PFSK-1 (cell line): ENCODE results near the gene ZDHHC14.

Experiments used
- FOXP2 ChIP-seq: optimal IDR thresholded peaks from 2 replicates; pipeline ENCODE3; 2011; ENCODE audit warnings: borderline replicate concordance, control low read depth, inconsistent platforms; ENCODE audit not compliant: insufficient read depth; ENCODE audit errors: extremely low read length, extremely low read depth
- POLR2AphosphoS5 ChIP-seq: IDR thresholded peaks from 2 replicates; pipeline ENCODE4 v1.6.1; 2012; ENCODE audit warnings: low read depth, mild to moderate bottlenecking, control low read depth, low read length, moderate library complexity
- SIN3A ChIP-seq: IDR thresholded peaks from 2 replicates; pipeline ENCODE4 v1.6.1; 2012; ENCODE audit warnings: mild to moderate bottlenecking, low read length, moderate library complexity, borderline replicate concordance; ENCODE audit not compliant: insufficient read depth
- TAF1 ChIP-seq: IDR thresholded peaks from 2 replicates; pipeline ENCODE4 v1.6.1; 2012; ENCODE audit warnings: low read length, control low read depth, borderline replicate concordance; ENCODE audit not compliant: insufficient read depth
- TF ChIP-seq, protein P1 (sequence below), 2 experiments: IDR thresholded peaks; 2 replicates each; pipeline versions ENCODE4 v1.6.1 to v1.8.0; 2011 to 2012; ENCODE audit warnings: low read depth in 2 of 2, low read length in 2 of 2, control low read depth in 1 of 2, inconsistent platforms in 1 of 2, mild to moderate bottlenecking in 1 of 2, moderate library complexity in 1 of 2; ENCODE audit not compliant: insufficient read depth in 1 of 2

Gene ZDHHC14

GRCh38 chr6:157522472-157522871 is 141.5 kb downstream of the ZDHHC14 start:
- TF ChIP-seq, protein P1, sequence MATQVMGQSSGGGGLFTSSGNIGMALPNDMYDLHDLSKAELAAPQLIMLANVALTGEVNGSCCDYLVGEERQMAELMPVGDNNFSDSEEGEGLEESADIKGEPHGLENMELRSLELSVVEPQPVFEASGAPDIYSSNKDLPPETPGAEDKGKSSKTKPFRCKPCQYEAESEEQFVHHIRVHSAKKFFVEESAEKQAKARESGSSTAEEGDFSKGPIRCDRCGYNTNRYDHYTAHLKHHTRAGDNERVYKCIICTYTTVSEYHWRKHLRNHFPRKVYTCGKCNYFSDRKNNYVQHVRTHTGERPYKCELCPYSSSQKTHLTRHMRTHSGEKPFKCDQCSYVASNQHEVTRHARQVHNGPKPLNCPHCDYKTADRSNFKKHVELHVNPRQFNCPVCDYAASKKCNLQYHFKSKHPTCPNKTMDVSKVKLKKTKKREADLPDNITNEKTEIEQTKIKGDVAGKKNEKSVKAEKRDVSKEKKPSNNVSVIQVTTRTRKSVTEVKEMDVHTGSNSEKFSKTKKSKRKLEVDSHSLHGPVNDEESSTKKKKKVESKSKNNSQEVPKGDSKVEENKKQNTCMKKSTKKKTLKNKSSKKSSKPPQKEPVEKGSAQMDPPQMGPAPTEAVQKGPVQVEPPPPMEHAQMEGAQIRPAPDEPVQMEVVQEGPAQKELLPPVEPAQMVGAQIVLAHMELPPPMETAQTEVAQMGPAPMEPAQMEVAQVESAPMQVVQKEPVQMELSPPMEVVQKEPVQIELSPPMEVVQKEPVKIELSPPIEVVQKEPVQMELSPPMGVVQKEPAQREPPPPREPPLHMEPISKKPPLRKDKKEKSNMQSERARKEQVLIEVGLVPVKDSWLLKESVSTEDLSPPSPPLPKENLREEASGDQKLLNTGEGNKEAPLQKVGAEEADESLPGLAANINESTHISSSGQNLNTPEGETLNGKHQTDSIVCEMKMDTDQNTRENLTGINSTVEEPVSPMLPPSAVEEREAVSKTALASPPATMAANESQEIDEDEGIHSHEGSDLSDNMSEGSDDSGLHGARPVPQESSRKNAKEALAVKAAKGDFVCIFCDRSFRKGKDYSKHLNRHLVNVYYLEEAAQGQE (IDR thresholded peaks at IDR 0.05; ENCODE audit: insufficient read depth in 1 of 2, low read depth in 2 of 2, low read length in 2 of 2) = no peak
- TF ChIP-seq TAF1 (no peak), POLR2AphosphoS5 (no peak), SIN3A (no peak), FOXP2 (no peak)

- TF ChIP-seq SIN3A = no peak
- no peak for TF ChIP-seq FOXP2
- TF ChIP-seq POLR2AphosphoS5 = no peak
- TF ChIP-seq TAF1 = no peak
- TF ChIP-seq, protein P1 (IDR thresholded peaks at IDR 0.05; ENCODE audit: insufficient read depth in 1 of 2, low read depth in 2 of 2, low read length in 2 of 2) = no peak
These were observed 143.7 kb downstream of the ZDHHC14 start for GRCh38 chr6:157524735-157525134.

DNA sequence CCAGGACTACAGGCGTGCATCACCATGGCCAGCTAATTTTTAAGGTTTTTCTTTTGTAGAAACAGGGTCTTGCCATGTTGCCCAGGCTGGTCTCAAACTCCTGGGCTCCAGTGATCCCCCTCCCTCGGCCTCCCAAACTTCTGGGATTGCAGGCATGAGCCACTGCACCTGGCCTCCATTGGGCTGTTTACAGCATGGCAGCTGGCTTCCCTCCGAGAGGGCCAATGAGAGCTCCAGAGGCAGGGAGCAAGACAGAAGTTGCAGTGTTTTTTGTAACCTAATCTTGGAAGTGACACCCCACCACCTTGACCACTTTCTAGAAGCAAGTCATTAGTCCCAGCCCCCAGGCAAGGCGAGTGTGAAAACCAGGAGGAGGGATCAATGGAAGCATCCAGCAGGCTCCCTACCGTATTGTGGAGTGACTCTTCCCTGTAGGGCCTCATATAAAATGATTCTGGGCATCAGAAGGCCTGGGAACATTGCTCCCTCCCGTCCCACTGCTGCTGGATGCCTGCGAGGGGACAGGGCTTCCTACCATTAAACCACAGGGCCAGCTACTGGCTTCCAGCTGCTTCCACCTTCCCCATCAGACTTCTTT is 144.4 kb downstream of the ZDHHC14 start:
- no peak for TF ChIP-seq SIN3A
- no peak for TF ChIP-seq TAF1
- no peak for TF ChIP-seq FOXP2
- TF ChIP-seq, protein P1 (IDR thresholded peaks at IDR 0.05; ENCODE audit: insufficient read depth in 1 of 2, low read depth in 2 of 2, low read length in 2 of 2) = no peak
- no peak for TF ChIP-seq POLR2AphosphoS5

DNA sequence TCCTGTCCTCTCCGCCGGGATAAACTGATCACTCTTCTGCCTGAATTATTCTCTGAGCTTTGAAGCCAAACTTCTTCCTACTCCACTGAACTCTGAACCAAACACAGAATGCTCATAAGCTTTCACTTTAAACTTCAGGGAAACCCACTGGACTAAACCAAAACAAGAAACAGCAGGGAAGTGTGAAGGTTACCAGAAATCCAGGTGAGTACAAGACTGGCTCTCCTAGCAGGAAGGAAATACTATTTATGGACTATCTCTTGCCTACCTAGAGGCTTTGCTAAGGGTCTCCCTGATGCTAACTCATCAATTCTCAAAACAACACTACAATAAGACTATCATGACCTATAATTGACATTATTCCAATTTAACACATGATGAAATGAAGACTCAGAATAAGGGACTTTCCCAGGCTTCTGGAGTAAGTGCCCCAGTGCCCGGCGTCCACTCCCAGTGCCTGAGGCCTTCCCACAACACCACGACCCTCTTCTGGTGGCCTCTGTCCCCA is 145.0 kb downstream of the ZDHHC14 start:
- TF ChIP-seq TAF1 (no peak), SIN3A (no peak), FOXP2 (no peak), POLR2AphosphoS5 (no peak)
- TF ChIP-seq, protein P1 (IDR thresholded peaks at IDR 0.05; ENCODE audit: insufficient read depth in 1 of 2, low read depth in 2 of 2, low read length in 2 of 2) = no peak

GRCh38 chr6:157527471-157527907 is 146.5 kb downstream of the ZDHHC14 start:
- no peak for TF ChIP-seq TAF1
- TF ChIP-seq SIN3A = no peak
- no peak for TF ChIP-seq POLR2AphosphoS5
- TF ChIP-seq, protein P1 (IDR thresholded peaks at IDR 0.05; ENCODE audit: insufficient read depth in 1 of 2, low read depth in 2 of 2, low read length in 2 of 2) = no peak
- TF ChIP-seq FOXP2 = no peak
